Osteocyte (in vitro differentiated cells): ENCODE results near the gene MPDZ. TPM values are rescaled to one million over a fixed set of nuclear protein-coding genes. Genes with fewer than 3 reads are reported as not detected.

Experiments
- DNase-seq: peaks from one replicate; pipeline ENCODE4 v3.0.0; 2021; ENCODE audit warnings: mixed read lengths; ENCODE audit not compliant: unreplicated experiment; ENCODE audit errors: extremely low spot score
- H3K27ac Mint-ChIP-seq: one replicate; pipeline ENCODE4 v1.8.0; 2021; ENCODE audit warnings: mild to moderate bottlenecking, mixed read lengths; ENCODE audit not compliant: unreplicated experiment
- H3K27me3 Mint-ChIP-seq: one replicate; pipeline ENCODE4 v1.8.0; 2021; ENCODE audit warnings: mixed read lengths; ENCODE audit not compliant: unreplicated experiment
- H3K36me3 Mint-ChIP-seq: one replicate; pipeline ENCODE4 v1.8.0; 2021; ENCODE audit warnings: mixed read lengths; ENCODE audit not compliant: unreplicated experiment
- H3K4me1 Mint-ChIP-seq: one replicate; pipeline ENCODE4 v1.8.0; 2021; ENCODE audit warnings: mixed read lengths; ENCODE audit not compliant: unreplicated experiment
- H3K4me3 Mint-ChIP-seq: one replicate; pipeline ENCODE4 v1.8.0; 2021; ENCODE audit warnings: mild to moderate bottlenecking, moderate library complexity, mixed read lengths; ENCODE audit not compliant: unreplicated experiment
- H3K9me3 Mint-ChIP-seq: one replicate; pipeline ENCODE4 v1.8.0; 2021; ENCODE audit warnings: mixed read lengths; ENCODE audit not compliant: unreplicated experiment
- CTCF ChIP-seq: fragments of 200-600 bp; sonication (generic); IDR thresholded peaks from 2 replicates; pipeline ENCODE4 v1.5.0; 2021; ENCODE audit warnings: antibody characterized with exemption, mild to moderate bottlenecking, moderate library complexity
- total RNA-seq: library from RNA; stranded (reverse); gene quantifications from 2 replicates; pipeline ENCODE4 v1.2.1, GENCODE V29; 2021

MPDZ gene
- total RNA-seq, 1 donor from 2014 or later, result 51.9 TPM

DNA sequence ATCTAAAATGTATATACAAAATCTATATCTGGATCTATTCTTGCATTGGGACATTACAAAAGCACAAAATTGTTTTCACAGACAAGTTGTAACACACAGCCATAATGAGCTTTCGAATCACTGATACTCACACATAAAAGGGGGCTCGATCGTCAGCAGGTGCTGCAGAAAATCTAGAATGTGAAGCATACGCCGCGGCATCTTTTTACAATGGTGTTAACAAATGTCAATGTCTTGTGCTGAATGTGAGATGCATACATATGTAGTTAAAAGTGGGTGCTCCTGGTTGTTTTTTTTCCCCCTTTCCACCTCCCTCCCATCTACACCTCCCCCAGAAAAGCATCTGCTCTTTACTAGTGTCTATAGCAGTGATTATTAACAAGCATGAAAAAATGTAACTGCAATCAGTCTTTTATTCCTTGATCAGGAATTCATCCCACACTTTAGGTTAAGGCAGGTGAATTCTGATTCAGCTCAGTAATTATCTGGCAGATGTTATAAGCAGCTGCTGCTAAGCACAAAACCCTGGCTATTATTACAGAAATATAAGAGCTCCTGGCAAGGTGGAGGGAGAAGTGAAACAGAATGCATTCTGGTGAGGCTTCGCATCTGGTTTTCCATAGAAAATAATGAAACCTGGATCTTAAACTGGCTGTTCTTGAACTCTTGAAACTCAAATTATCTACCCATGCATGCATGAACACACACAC, 114.1 kb downstream of the MPDZ start:
- no peak overlapping the region for H3K4me3 Mint-ChIP-seq
- H3K27me3 Mint-ChIP-seq, result no peaks in the 10 kb centered on the region
- H3K36me3 Mint-ChIP-seq, result peaks cover 21% of the 10 kb centered on the region
- no peak overlapping the region for H3K27ac Mint-ChIP-seq
- no peak for DNase-seq
- TF ChIP-seq CTCF, result no peak
- no peaks in the 10 kb centered on the region for H3K4me1 Mint-ChIP-seq
- H3K9me3 Mint-ChIP-seq, result no peaks in the 10 kb centered on the region

DNA sequence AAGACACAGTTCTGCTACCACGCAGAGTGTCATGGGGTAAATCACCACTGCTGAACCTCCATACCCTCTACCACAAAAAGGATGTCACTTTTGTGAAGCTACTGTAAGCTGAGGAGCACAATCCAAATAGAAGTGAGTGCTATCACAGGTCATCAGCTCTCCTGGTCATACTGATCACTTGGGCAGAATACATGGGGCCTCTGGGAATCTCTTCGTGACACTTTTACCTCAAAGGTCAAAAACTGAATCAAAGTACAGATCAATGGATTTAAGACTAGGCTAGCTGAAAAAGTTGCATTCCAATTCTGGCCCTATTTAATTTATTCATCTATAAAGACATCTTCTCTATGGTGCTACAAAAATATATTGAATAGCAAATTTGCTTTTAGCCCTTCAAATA, 115.5 kb downstream of the MPDZ start:
- Mint-ChIP-seq H3K27me3 (no peaks in the 10 kb centered on the region), H3K27ac (no peak overlapping the region), H3K36me3 (peaks cover 24% of the 10 kb centered on the region), H3K4me1 (no peaks in the 10 kb centered on the region), H3K9me3 (no peaks in the 10 kb centered on the region), H3K4me3 (no peak overlapping the region)
- TF ChIP-seq CTCF, result no peak
- DNase-seq, result no peak

- TF ChIP-seq CTCF, result no peak
- DNase-seq, result no peak
- Mint-ChIP-seq H3K4me3 (no peak overlapping the region), H3K9me3 (no peaks in the 10 kb centered on the region), H3K27ac (no peak overlapping the region), H3K27me3 (no peaks in the 10 kb centered on the region), H3K4me1 (no peaks in the 10 kb centered on the region), H3K36me3 (peaks cover 23% of the 10 kb centered on the region)
These were observed 116.2 kb downstream of the MPDZ start for GRCh38 chr9:13163287-13163686.

DNA sequence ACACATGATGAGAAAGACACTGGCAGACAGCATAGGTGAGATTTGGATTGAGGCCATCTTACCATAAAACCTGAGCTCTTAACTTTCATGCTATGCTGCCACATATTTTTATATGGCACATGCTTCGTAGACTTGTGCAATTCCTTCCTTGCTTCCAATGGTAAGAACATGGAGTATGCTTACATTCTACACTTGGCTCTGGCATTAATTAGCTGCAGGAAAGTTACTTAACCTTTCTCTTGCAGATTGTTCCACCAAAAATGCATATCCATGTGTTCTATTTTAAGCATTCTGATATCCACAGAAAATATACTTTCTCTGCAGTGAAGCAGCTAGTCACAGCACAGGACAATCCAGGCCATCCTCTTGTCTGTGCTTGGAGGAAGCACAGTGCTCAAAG, 119.4 kb downstream of the MPDZ start:
- H3K4me1 Mint-ChIP-seq, result no peaks in the 10 kb centered on the region
- H3K9me3 Mint-ChIP-seq, result no peaks in the 10 kb centered on the region
- H3K27me3 Mint-ChIP-seq, result no peaks in the 10 kb centered on the region
- peaks cover 24% of the 10 kb centered on the region for H3K36me3 Mint-ChIP-seq
- no peak for TF ChIP-seq CTCF
- H3K27ac Mint-ChIP-seq, result no peak overlapping the region
- DNase-seq, result no peak
- H3K4me3 Mint-ChIP-seq, result no peak overlapping the region

- DNase-seq, result no peak
- no peak overlapping the region for H3K27ac Mint-ChIP-seq
- no peaks in the 10 kb centered on the region for H3K9me3 Mint-ChIP-seq
- H3K4me3 Mint-ChIP-seq, result no peak overlapping the region
- peaks cover 27% of the 10 kb centered on the region for H3K36me3 Mint-ChIP-seq
- no peaks in the 10 kb centered on the region for H3K4me1 Mint-ChIP-seq
- no peak for TF ChIP-seq CTCF
- H3K27me3 Mint-ChIP-seq, result no peaks in the 10 kb centered on the region
These were observed 120.5 kb downstream of the MPDZ start for GRCh38 chr9:13158986-13159385.
